GM18951 (cell line): ENCODE results near the gene CSK.
A peak's percentile ranks its signal among the peaks of the same experiment; 100 is the strongest.

Experiments
- POLR2A ChIP-seq: IDR thresholded peaks from 4 replicates; pipeline ENCODE4 v1.6.1; 2011; ENCODE audit warnings: mild to moderate bottlenecking; ENCODE audit not compliant: insufficient read length, insufficient read depth; ENCODE audit errors: extremely low read depth
- in situ Hi-C: fragments of 300-500 bp; cut with MboI; formaldehyde crosslinking; loops from one replicate; pipeline ENCODE4 v1.12.0; 2022; ENCODE audit warnings: low sequenced_read_pairs, mixed read lengths, inconsistent platforms; ENCODE audit not compliant: unreplicated experiment

CSK gene

GRCh38 chr15:74794970-74795349 is 13.1 kb downstream of the CSK start:
- in situ Hi-C loops = no loop called here
- no peak for TF ChIP-seq POLR2A

DNA sequence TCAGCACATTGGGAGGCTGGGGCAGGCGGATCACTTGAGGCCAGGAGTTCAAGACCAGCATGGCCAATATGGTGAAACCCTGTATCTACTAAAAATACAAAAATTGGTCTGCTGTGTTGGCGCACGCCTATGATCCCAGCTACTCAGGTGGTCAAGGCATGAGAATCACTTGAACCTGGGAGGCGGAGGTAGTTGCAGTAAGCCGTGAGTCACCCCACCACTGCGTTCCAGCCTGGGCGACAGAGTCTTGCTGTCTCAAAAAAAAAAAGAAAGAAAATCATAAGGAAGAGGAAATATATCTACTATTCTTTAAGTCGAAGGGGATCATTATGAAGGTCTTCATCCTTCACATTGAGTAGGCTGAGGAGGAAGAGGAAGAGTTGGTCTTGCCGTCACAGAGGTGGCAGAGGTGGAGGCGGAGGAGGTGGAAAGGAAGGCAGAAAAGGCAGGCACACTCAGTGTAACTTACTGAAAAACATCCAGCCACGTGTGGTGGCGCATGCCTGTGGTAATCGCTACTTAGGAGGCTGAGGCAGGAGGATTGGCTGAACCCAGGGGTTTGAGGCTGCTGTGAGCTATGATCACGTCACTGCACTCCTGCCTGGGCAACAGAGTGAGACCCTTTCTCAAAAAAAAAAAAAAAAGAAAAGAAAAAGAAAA is 14.2 kb downstream of the CSK start:
- no peak for TF ChIP-seq POLR2A
- in situ Hi-C loops = no loop called here

GRCh38 chr15:74798388-74799254 is 16.7 kb downstream of the CSK start:
- TF ChIP-seq POLR2A = no peak
- in situ Hi-C loops = no loop called here

- in situ Hi-C loops = no loop called here
- peak; percentile 14 for TF ChIP-seq POLR2A
These were observed 17.5 kb downstream of the CSK start for GRCh38 chr15:74799255-74799855.

- in situ Hi-C loops = no loop called here
- TF ChIP-seq POLR2A = peak; percentile 46
These were observed 18.1 kb downstream of the CSK start for GRCh38 chr15:74799856-74800558.

DNA sequence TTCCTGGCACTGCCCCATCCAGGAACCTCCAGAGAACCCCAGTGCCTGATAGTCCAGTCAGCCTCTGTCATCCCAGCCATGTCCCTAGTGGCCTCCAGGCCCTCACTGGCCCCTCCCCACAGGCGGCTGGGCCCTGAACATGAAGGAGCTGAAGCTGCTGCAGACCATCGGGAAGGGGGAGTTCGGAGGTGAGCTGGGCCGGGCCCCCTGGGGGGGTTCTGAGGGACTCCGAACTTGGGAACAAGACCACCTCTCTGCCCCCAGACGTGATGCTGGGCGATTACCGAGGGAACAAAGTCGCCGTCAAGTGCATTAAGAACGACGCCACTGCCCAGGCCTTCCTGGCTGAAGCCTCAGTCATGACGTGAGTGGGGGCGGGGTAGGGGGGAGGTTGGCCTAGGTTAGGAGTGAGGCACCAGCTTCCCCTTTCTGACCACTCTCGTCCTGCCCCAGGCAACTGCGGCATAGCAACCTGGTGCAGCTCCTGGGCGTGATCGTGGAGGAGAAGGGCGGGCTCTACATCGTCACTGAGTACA is 18.7 kb downstream of the CSK start:
- no peak for TF ChIP-seq POLR2A
- in situ Hi-C loops = no loop called here

DNA sequence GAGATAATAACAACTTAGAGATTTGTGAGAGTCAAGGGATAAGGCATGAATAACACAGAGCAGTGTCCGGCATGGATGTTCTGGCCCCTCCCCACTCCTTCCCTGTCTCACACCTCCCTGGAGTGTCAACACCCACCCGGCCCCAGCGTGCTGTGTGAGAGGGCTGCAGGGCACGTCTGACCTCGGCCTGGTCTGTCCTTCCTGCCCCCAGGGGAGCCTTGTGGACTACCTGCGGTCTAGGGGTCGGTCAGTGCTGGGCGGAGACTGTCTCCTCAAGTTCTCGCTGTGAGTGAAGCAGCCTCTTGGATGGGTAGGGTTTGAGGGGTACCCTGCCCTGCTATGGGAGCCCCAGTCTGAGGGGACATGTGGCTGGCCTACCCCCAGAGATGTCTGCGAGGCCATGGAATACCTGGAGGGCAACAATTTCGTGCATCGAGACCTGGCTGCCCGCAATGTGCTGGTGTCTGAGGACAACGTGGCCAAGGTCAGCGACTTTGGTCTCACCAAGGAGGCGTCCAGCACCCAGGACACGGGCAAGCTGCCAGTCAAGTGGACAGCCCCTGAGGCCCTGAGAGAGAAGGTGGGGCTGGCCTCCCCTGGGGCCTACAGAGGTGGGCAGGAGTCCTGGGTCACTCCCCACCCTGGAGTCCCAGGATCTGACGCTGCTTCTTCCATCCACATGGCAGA is 19.6 kb downstream of the CSK start:
- TF ChIP-seq POLR2A = no peak
- in situ Hi-C loops = no loop called here

DNA sequence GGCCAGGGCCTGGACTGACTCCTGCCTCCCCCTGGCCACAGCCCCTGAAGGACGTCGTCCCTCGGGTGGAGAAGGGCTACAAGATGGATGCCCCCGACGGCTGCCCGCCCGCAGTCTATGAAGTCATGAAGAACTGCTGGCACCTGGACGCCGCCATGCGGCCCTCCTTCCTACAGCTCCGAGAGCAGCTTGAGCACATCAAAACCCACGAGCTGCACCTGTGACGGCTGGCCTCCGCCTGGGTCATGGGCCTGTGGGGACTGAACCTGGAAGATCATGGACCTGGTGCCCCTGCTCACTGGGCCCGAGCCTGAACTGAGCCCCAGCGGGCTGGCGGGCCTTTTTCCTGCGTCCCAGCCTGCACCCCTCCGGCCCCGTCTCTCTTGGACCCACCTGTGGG is 20.4 kb downstream of the CSK start:
- in situ Hi-C loops = no loop called here

DNA sequence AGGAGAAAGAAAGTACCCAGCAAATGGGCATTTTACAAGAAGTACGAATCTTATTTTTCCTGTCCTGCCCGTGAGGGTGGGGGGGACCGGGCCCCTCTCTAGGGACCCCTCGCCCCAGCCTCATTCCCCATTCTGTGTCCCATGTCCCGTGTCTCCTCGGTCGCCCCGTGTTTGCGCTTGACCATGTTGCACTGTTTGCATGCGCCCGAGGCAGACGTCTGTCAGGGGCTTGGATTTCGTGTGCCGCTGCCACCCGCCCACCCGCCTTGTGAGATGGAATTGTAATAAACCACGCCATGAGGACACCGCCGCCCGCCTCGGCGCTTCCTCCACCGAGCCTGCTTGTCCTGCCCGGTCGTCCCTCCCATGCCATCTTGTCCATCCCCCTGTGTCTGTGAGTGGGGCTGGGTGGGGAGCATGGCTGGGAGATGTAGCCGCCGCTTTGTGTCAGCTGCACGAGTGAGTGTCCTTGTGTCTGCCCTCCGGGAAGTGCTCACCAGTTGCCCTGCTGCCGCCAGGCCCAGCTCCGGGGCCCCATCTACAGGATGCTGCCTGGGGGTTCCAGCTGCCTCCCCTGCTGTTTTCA is 21.1 kb downstream of the CSK start:
- no peak for TF ChIP-seq POLR2A
- in situ Hi-C loops = no loop called here

More for the DNA sequence above, 20.4 kb downstream of the CSK start:
- no peak for TF ChIP-seq POLR2A

GRCh38 chr15:74804935-74805334 is 23.1 kb downstream of the CSK start:
- TF ChIP-seq POLR2A = no peak
- in situ Hi-C loops = loop anchor here (5.0 kb wide), 1 partner anchor 33 kb away; no protein-coding TSS in a partner anchor

- in situ Hi-C loops = loop anchor here (5.0 kb wide), 1 partner anchor 35 kb away; no protein-coding TSS in a partner anchor
These were observed 25.4 kb downstream of the CSK start for GRCh38 chr15:74807282-74807681.

More at GRCh38 chr15:74807282-74807681, 25.4 kb downstream of the CSK start:
- TF ChIP-seq POLR2A = no peak
